SHP77 (cell line): ENCODE measurements around the gene ADAT3.
"Not testable (repeated sequence)": the region's sequence is repeated elsewhere in the genome, so short reads cannot be mapped to it uniquely, and the experiment has no call there.

ENCODE experiments used
- DNase-seq, 2 experiments: peaks; one replicate each; lab custom pipeline; 2025; lab: John Stamatoyannopoulos, UW

The ADAT3 gene

GRCh38 chr19:1882786-1883692 is 22.2 kb upstream of the ADAT3 start:
- DNase-seq: no peak

- DNase-seq: no peak
Observed at GRCh38 chr19:1883784-1884183, 21.4 kb upstream of the ADAT3 start.

- no peak for DNase-seq
Observed at GRCh38 chr19:1884291-1884718, 20.9 kb upstream of the ADAT3 start.

- no peak for DNase-seq
Observed at GRCh38 chr19:1884719-1885334, 20.4 kb upstream of the ADAT3 start.

GRCh38 chr19:1885398-1886119 is 19.6 kb upstream of the ADAT3 start, which contains the start of gene ABHD17A:
Gene ABHD17A, minus strand, starts transcription at chr19:1885496. Its CDS starts 3,930 bp downstream, at chr19:1881566.
- DNase-seq: peak; percentile 72 to 82

GRCh38 chr19:1886360-1886759 is 18.8 kb upstream of the ADAT3 start:
- DNase-seq: not testable (repeated sequence)

GRCh38 chr19:1888385-1888784 is 16.8 kb upstream of the ADAT3 start:
- DNase-seq: no peak

GRCh38 chr19:1889907-1890306 is 15.3 kb upstream of the ADAT3 start:
- DNase-seq: no peak

- DNase-seq: no peak
Observed at GRCh38 chr19:1893791-1894190, 11.4 kb upstream of the ADAT3 start.

GRCh38 chr19:1896508-1896907 is 8.7 kb upstream of the ADAT3 start:
- no peak for DNase-seq

- DNase-seq: no peak
Observed at GRCh38 chr19:1901940-1902404, 3.2 kb upstream of the ADAT3 start.

GRCh38 chr19:1902923-1903322 is 2.3 kb upstream of the ADAT3 start:
- DNase-seq: no peak

- no peak for DNase-seq
Observed at GRCh38 chr19:1904860-1905109, 414 bp upstream of the ADAT3 start.

- DNase-seq: no peak
Observed at GRCh38 chr19:1905863-1906375, 720 bp downstream of the ADAT3 start.

GRCh38 chr19:1906985-1907562 is 1.9 kb downstream of the ADAT3 start:
- no peak for DNase-seq

- peak; percentile 40 to 57 for DNase-seq
Observed at GRCh38 chr19:1907563-1908363, 2.6 kb downstream of the ADAT3 start.

GRCh38 chr19:1908364-1908678 is 3.1 kb downstream of the ADAT3 start:
- DNase-seq: no peak

- DNase-seq: no peak
Observed at GRCh38 chr19:1909761-1910080, 4.5 kb downstream of the ADAT3 start.

GRCh38 chr19:1910177-1910576 is 5.0 kb downstream of the ADAT3 start:
- no peak for DNase-seq

GRCh38 chr19:1911098-1911497 is 5.9 kb downstream of the ADAT3 start:
- no peak for DNase-seq

GRCh38 chr19:1911995-1912394 is 6.8 kb downstream of the ADAT3 start:
- DNase-seq: no peak
